GM12878 (cell line): ENCODE measurements around the gene NHERF1. TPM values are rescaled to one million over a fixed set of nuclear protein-coding genes. Genes with fewer than 3 reads are reported as not detected.

Source experiments
- ATAC-seq: fragments of 200-7000 bp; cut with Tn5 transposase; 3 replicates; pipeline ENCODE4 v1.9.1; 2020; ENCODE audit warnings: mild to moderate bottlenecking, moderate library complexity
- BruUV-seq: library from RNA; stranded (reverse); fragments of 400-500 nt; replicated peaks from 2 replicates; lab custom pipeline; 2021; lab: Mats Ljungman, UMichigan
- CTCF ChIA-PET: fragments of 300-600 bp; sonication (Branson Sonifier 250); formaldehyde crosslinking; extraction: SDS; loops from one replicate; lab custom pipeline; 2021; ENCODE audit warnings: inconsistent platforms; lab: Yijun Ruan, JAX
- POLR2A ChIA-PET: fragments of 350-600 bp; formaldehyde crosslinking; extraction: SDS; loops from one replicate; lab custom pipeline; 2021; ENCODE audit warnings: inconsistent platforms; lab: Charles Lee
- RAD21 ChIA-PET: fragments of 300-600 bp; sonication (Branson Sonifier 250); formaldehyde crosslinking; loops from one replicate; lab custom pipeline; 2023; ENCODE audit warnings: antibody characterized with exemption; ENCODE audit not compliant: unreplicated experiment; lab: Charles Lee
- SMC1A ChIA-PET: fragments of 300-600 bp; sonication (Branson Sonifier 250); formaldehyde crosslinking; loops from one replicate; lab custom pipeline; 2023; ENCODE audit not compliant: unreplicated experiment, uncharacterized antibody; lab: Charles Lee
- DNase-seq: peaks from one replicate; pipeline ENCODE4 v3.0.0-alpha.2; 2011; ENCODE audit warnings: low read depth, low spot score
- FAIRE-seq: peaks from 3 replicates; lab custom pipeline; 2011; peaks lifted over from hg19 to GRCh38; lab: Jason Lieb, UNC
- H2AFZ ChIP-seq: 2 replicates; pipeline ENCODE4 v1.6.0; 2011; ENCODE audit warnings: low read depth, low read length, control low read depth; ENCODE audit not compliant: control insufficient read depth
- H3K27ac ChIP-seq: 2 replicates; pipeline ENCODE4 v1.5.1; 2011; ENCODE audit warnings: control low read depth; ENCODE audit not compliant: control insufficient read depth, insufficient read depth
- H3K27me3 ChIP-seq, 2 experiments: replicated peaks in 1 of 2; 2 replicates each; pipeline versions ENCODE4 v1.6.0 to v1.6.1; 2011; ENCODE audit warnings: low read length in 1 of 2; ENCODE audit not compliant: control insufficient read depth in 2 of 2, insufficient read depth in 2 of 2
- H3K36me3 ChIP-seq, 2 experiments: 2 replicates each; pipeline ENCODE4 v1.5.1; 2011; ENCODE audit warnings: low read length in 1 of 2; ENCODE audit not compliant: control insufficient read depth in 2 of 2, insufficient read depth in 2 of 2
- H3K4me1 ChIP-seq: 2 replicates; pipeline ENCODE4 v1.6.1; 2011; ENCODE audit warnings: mild to moderate bottlenecking, low read length, moderate library complexity, mixed read lengths; ENCODE audit not compliant: control insufficient read depth, insufficient read depth
- H3K4me2 ChIP-seq: 2 replicates; pipeline ENCODE4 v1.6.0; 2011; ENCODE audit warnings: control low read depth; ENCODE audit not compliant: control insufficient read depth, insufficient read depth
- H3K4me3 ChIP-seq: fragments of 200-600 bp; sonication (generic); 2 replicates; pipeline ENCODE4 v1.5.1; 2016
- H3K79me2 ChIP-seq: 2 replicates; pipeline ENCODE4 v1.6.0; 2011; ENCODE audit warnings: low read length; ENCODE audit not compliant: control insufficient read depth, insufficient read depth
- H3K9ac ChIP-seq: 2 replicates; pipeline ENCODE4 v1.8.0; 2011; ENCODE audit warnings: low read length, control low read depth, mixed read lengths; ENCODE audit not compliant: control insufficient read depth, insufficient read depth
- H3K9me3 ChIP-seq: replicated peaks from 3 replicates; pipeline ENCODE4 v1.5.1; 2011; ENCODE audit warnings: mild to moderate bottlenecking, low read length; ENCODE audit not compliant: control insufficient read depth, insufficient read depth
- H4K20me1 ChIP-seq: 2 replicates; pipeline ENCODE4 v1.6.0; 2011; ENCODE audit not compliant: control insufficient read depth, insufficient read depth
- ASH2L ChIP-seq: fragments of 300-600, 200-600 bp; sonication (generic); IDR thresholded peaks from 2 replicates; pipeline ENCODE4 v1.6.1; 2017; ENCODE audit warnings: low read depth, mild to moderate bottlenecking, borderline replicate concordance
- EED ChIP-seq: sonication (generic); IDR thresholded peaks from 2 replicates; pipeline ENCODE4 v1.6.1; 2016; ENCODE audit warnings: antibody characterized with exemption, low read depth
- EGR1 ChIP-seq, 2 experiments: IDR thresholded peaks; 1 replicate in 1 of 2; 2 replicates in 1 of 2; pipeline ENCODE4 v1.6.1; 2011 to 2012; ENCODE audit warnings: low read depth in 2 of 2, low read length in 2 of 2, borderline replicate concordance in 1 of 2, mild to moderate bottlenecking in 1 of 2, moderate library complexity in 1 of 2
- PAX5 ChIP-seq: IDR thresholded peaks from 2 replicates; pipeline ENCODE4 v1.6.1; 2011; ENCODE audit warnings: low read depth, low read length, borderline replicate concordance
- PAX8 ChIP-seq: fragments of 450-650 bp; IDR thresholded peaks from 2 replicates; pipeline ENCODE4 v1.6.1; 2017; ENCODE audit warnings: mild to moderate bottlenecking, moderate library complexity
- PBX3 ChIP-seq: IDR thresholded peaks from 2 replicates; pipeline ENCODE4 v1.6.1; 2011; ENCODE audit warnings: mild to moderate bottlenecking, low read depth, low read length, moderate library complexity; ENCODE audit not compliant: insufficient replicate concordance
- POLR2A ChIP-seq: IDR thresholded peaks from 2 replicates; pipeline ENCODE4 v1.6.1; 2011; ENCODE audit warnings: low read depth, mild to moderate bottlenecking, low read length
- RAD21 ChIP-seq: IDR thresholded peaks from 2 replicates; pipeline ENCODE4 v1.6.1; 2011; ENCODE audit warnings: mild to moderate bottlenecking, low read depth, low read length, moderate library complexity; ENCODE audit not compliant: insufficient read depth
- RUNX3 ChIP-seq: IDR thresholded peaks from 2 replicates; pipeline ENCODE4 v1.6.1; 2012; ENCODE audit warnings: low read length, inconsistent platforms
- SMC3 ChIP-seq: IDR thresholded peaks from 2 replicates; pipeline ENCODE4 v1.6.1; 2011; ENCODE audit warnings: low read length, improper control_type of control experiment, borderline replicate concordance
- ZNF384 ChIP-seq: IDR thresholded peaks from 2 replicates; pipeline ENCODE4 v1.6.1; 2012; ENCODE audit warnings: low read depth, mild to moderate bottlenecking, low read length, improper control_type of control experiment, borderline replicate concordance
- WGBS: methylation state at CpG from one replicate; pipeline ENCODE4 v1.1.6; 2016; ENCODE audit warnings: low lambda C conversion rate; ENCODE audit not compliant: insufficient replicate concordance, insufficient coverage; ENCODE audit errors: missing lambda C conversion rate; 5-methylcytosine and 5-hydroxymethylcytosine counted together
- in situ Hi-C: fragments of 300-500 bp; cut with MboI; formaldehyde crosslinking; loops from 9 replicates; pipeline ENCODE4 v1.14.3; 2018; ENCODE audit warnings: mixed read lengths
- intact Hi-C: fragments of 100-400 bp; cut with micrococcal nuclease; formaldehyde crosslinking; loops from one replicate; pipeline ENCODE4 v1.14.2; 2022; ENCODE audit not compliant: unreplicated experiment
- polyA plus RNA-seq, 11 experiments: library from polyadenylated mRNA; depleted of rRNA in 4 of 11; unstranded in 6 of 11; stranded (reverse) in 5 of 11; fragments of >200 nt; fragmentation: Nextera tagmentation in 4 of 11; fragmentation: Illumina TruSeq in 1 of 11; extraction: Ambion mirVana in 4 of 11; extraction: Trizol in 1 of 11; gene quantifications; 1 replicate in 1 of 11; 2 replicates in 10 of 11; pipeline versions ENCODE4 v1.2.1 to v1.2.3, GENCODE V29; 2011 to 2016; ENCODE audit warnings: inconsistent platforms in 2 of 11, missing spikeins in 2 of 11, low read depth in 1 of 11
- total RNA-seq, 4 experiments: library from RNA; depleted of rRNA in 3 of 4; stranded (reverse); fragments of >200 nt in 3 of 4; fragmentation: Illumina TruSeq in 1 of 4; extraction: Trizol in 1 of 4; gene quantifications; 2 replicates each; pipeline versions ENCODE4 v1.2.1 to v1.2.3, GENCODE V29; 2013 to 2021
- TF ChIP-seq, protein P1 (sequence below): fragments of 450-650 bp; formaldehyde crosslinking; IDR thresholded peaks from 2 replicates; pipeline ENCODE4 v1.4.0; 2022; ENCODE audit warnings: mild to moderate bottlenecking, moderate library complexity

The NHERF1 gene
- total and polyA plus RNA-seq, 10 of the 15 experiments (the other 5 are each of a cell fraction or from before 2014, with no cell fraction given): 13.4 to 61.6 (median 39.0) TPM

GRCh38 chr17:74740173-74740572 is 8.3 kb upstream of the NHERF1 start:
- Histone ChIP-seq H2AFZ (no peak overlapping the region), H3K4me1 (peaks cover 54% of the 10 kb centered on the region), H3K9me3 (no peaks in the 10 kb centered on the region), H4K20me1 (no peaks in the 10 kb centered on the region), H3K27ac (no peak overlapping the region), H3K4me2 (no peak overlapping the region), H3K36me3 (no peaks in the 10 kb centered on the region), H3K27me3 (no peaks in the 10 kb centered on the region), H3K9ac (no peak overlapping the region), H3K4me3 (no peak overlapping the region), H3K79me2 (no peaks in the 10 kb centered on the region)
- ChIA-PET CTCF (no interaction called here), POLR2A (interaction anchor here (1.0 kb wide), 1 partner anchor 132 kb away, joined by 3 read pairs; the partner anchor contains the start of gene FDXR), RAD21 (interaction anchor here (1.0 kb wide), 1 partner anchor 31 kb away, joined by 3 read pairs; no protein-coding TSS in a partner anchor), SMC1A (interaction anchor here (5.4 kb wide), 1 partner anchor 82 kb away, joined by 152 read pairs; no protein-coding TSS in a partner anchor)
- FAIRE-seq (no peak), ATAC-seq (no peak), DNase-seq (no peak)
- TF ChIP-seq RAD21 (no peak), ASH2L (no peak), PAX8 (no peak), POLR2A (no peak), EGR1 (IDR thresholded peaks at IDR 0.05; ENCODE audit: borderline replicate concordance in 1 of 2, low read depth in 2 of 2, low read length in 2 of 2) (no peak), EED (no peak), ZNF384 (no peak), RUNX3 (no peak), PAX5 (no peak), SMC3 (no peak), PBX3 (no peak)
- TF ChIP-seq, protein P1, sequence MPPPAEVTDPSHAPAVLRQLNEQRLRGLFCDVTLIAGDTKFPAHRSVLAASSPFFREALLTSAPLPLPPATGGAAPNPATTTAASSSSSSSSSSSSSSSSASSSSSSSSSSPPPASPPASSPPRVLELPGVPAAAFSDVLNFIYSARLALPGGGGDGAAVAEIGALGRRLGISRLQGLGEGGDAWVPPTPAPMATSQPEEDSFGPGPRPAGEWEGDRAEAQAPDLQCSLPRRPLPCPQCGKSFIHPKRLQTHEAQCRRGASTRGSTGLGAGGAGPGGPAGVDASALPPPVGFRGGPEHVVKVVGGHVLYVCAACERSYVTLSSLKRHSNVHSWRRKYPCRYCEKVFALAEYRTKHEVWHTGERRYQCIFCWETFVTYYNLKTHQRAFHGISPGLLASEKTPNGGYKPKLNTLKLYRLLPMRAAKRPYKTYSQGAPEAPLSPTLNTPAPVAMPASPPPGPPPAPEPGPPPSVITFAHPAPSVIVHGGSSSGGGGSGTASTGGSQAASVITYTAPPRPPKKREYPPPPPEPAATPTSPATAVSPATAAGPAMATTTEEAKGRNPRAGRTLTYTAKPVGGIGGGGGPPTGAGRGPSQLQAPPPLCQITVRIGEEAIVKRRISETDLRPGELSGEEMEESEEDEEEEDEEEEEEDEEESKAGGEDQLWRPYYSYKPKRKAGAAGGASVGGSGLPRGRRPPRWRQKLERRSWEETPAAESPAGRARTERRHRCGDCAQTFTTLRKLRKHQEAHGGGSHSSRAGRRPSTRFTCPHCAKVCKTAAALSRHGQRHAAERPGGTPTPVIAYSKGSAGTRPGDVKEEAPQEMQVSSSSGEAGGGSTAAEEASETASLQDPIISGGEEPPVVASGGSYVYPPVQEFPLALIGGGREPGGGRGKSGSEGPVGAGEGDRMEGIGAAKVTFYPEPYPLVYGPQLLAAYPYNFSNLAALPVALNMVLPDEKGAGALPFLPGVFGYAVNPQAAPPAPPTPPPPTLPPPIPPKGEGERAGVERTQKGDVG: no peak
- 60% methylated on average over 6 of the region's 6 CpGs for WGBS
- no TSS peak for BruUV-seq
- intact Hi-C loops (no loop called here), in situ Hi-C loops (loop anchor here (5.0 kb wide), 1 partner anchor 127 kb away; no protein-coding TSS in a partner anchor)
